ENCODE data around the gene CLIC5.

CLIC5 gene

DNA sequence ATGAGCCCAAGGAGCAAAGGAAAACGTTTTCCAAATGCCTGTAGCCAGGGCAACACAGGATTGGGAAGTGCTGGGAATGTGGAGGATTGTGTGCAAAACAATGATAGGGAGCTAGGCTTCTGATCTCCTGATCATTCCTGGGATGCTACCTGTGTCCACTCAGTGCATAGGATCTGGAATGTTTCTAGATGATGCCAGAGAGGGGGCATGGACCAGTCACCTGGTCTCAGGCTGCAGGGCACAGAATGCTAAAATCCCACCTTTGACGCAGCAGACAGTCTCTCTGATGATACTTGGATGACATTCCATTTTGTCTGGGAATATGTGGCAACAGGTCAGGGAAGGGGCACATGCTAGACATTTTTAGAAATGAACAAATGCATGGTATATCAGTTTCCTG is 128.9 kb downstream of the CLIC5 start:
- Histone ChIP-seq H3K23ac (ENCODE audit: low read length) (no peak overlapping the region), H3K14ac (ENCODE audit: low read length) (no peak overlapping the region), H3K36me3 (ENCODE audit: control insufficient read depth in 1 of 2, insufficient read depth in 2 of 2, low read length in 2 of 2) (no peaks in the 10 kb centered on the region), H3K4me3 (ENCODE audit: low read depth, low read length) (no peak overlapping the region), H3K27me3 (ENCODE audit: insufficient read depth, low read length) (no peaks in the 10 kb centered on the region), H2BK12ac (ENCODE audit: low read length) (no peak overlapping the region), H3K9me3 (ENCODE audit: insufficient read depth, low read depth, low read length) (no peaks in the 10 kb centered on the region), H4K8ac (ENCODE audit: low read depth, low read length) (no peak overlapping the region), H3K4me1 (ENCODE audit: control insufficient read depth in 1 of 2, insufficient read depth in 2 of 2, low read length in 2 of 2) (peaks cover 3 to 4% of the 10 kb centered on the region in 2 experiments), H3K18ac (ENCODE audit: low read length) (no peak overlapping the region), H2AK5ac (ENCODE audit: low read length) (no peak overlapping the region), H3K9ac (ENCODE audit: low read length) (no peak overlapping the region), H4K12ac (ENCODE audit: low read depth, low read length) (no peak overlapping the region), H2AFZ (ENCODE audit: insufficient read depth, low read length, poor library complexity) (no peak overlapping the region), H2BK5ac (ENCODE audit: low read depth, low read length, poor library complexity) (no peak overlapping the region), H3K4ac (ENCODE audit: low read depth, low read length) (no peak overlapping the region), H3K4me2 (ENCODE audit: low read length) (peak overlapping the region; percentile 22), H4K91ac (ENCODE audit: low read depth, low read length) (no peak overlapping the region), H2BK120ac (ENCODE audit: insufficient read depth, low read length, poor library complexity) (no peak overlapping the region), H3K27ac (ENCODE audit: low read depth, low read length) (no peak overlapping the region), H3K79me2 (ENCODE audit: control insufficient read depth, insufficient read depth, low read length, poor library complexity) (no peaks in the 10 kb centered on the region), H3K79me1 (ENCODE audit: low read length) (no peaks in the 10 kb centered on the region)
- peak; percentile 87 to 94 for DNase-seq
- no CpG with 5 or more reads among the region's 2 CpGs for WGBS (ENCODE audit: extremely low coverage, insufficient coverage, insufficient read length)

DNA sequence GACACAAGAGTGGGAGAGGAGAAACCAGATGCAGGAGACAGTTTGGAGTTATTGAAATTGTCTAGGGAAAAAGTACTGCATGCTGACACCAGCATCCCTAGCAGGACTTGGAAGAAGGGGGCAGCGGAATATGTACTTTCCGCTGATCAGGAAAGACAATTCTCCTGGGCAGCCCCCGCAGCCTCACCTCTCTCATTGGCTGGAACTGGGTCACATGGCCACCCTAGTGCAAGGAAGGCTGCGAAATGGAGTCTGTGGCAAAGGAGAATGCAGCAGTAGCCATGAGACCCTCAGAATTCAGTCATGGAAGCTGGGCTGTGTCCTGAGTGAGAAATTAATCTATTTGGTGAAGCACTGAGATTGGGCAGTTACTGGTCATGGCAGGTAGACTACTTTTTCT is 131.3 kb downstream of the CLIC5 start:
- Histone ChIP-seq H3K79me2 (ENCODE audit: control insufficient read depth, insufficient read depth, low read length, poor library complexity) (no peaks in the 10 kb centered on the region), H4K8ac (ENCODE audit: low read depth, low read length) (no peak overlapping the region), H3K9ac (ENCODE audit: low read length) (no peak overlapping the region), H2AFZ (ENCODE audit: insufficient read depth, low read length, poor library complexity) (no peak overlapping the region), H3K27me3 (ENCODE audit: insufficient read depth, low read length) (no peaks in the 10 kb centered on the region), H2BK5ac (ENCODE audit: low read depth, low read length, poor library complexity) (no peak overlapping the region), H3K36me3 (ENCODE audit: control insufficient read depth in 1 of 2, insufficient read depth in 2 of 2, low read length in 2 of 2) (no peaks in the 10 kb centered on the region), H3K18ac (ENCODE audit: low read length) (no peak overlapping the region), H3K27ac (ENCODE audit: low read depth, low read length) (no peak overlapping the region), H3K4me1 (ENCODE audit: control insufficient read depth in 1 of 2, insufficient read depth in 2 of 2, low read length in 2 of 2) (peaks cover 8 to 15% of the 10 kb centered on the region in 2 experiments), H2BK12ac (ENCODE audit: low read length) (no peak overlapping the region), H3K23ac (ENCODE audit: low read length) (no peak overlapping the region), H4K12ac (ENCODE audit: low read depth, low read length) (no peak overlapping the region), H3K4me2 (ENCODE audit: low read length) (no peak overlapping the region), H3K4me3 (ENCODE audit: low read depth, low read length) (no peak overlapping the region), H2AK5ac (ENCODE audit: low read length) (no peak overlapping the region), H3K4ac (ENCODE audit: low read depth, low read length) (no peak overlapping the region), H3K79me1 (ENCODE audit: low read length) (no peaks in the 10 kb centered on the region), H3K14ac (ENCODE audit: low read length) (no peak overlapping the region), H2BK120ac (ENCODE audit: insufficient read depth, low read length, poor library complexity) (no peak overlapping the region), H3K9me3 (ENCODE audit: insufficient read depth, low read depth, low read length) (no peaks in the 10 kb centered on the region), H4K91ac (ENCODE audit: low read depth, low read length) (no peak overlapping the region)
- DNase-seq: no peak
- WGBS (ENCODE audit: extremely low coverage, insufficient coverage, insufficient read length): no CpG with 5 or more reads among the region's 4 CpGs

DNA sequence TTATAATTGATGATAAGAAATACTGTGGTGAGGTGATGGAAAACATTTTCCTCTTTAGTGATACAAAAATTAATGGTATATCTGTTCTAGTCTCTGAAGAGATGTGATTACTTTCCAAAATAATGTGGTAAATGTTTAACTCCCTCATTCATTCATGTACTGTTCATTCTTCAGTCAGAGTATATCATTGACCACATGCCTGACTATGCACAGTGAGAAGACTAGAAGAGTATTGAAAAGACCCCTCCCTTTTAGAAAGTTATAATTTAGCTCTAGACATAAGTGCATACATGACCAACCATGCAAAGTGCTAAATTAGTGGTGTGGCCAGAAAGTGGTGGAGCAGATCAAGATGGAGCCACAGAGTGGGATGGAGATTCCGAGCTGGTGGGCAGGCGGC is 133.0 kb downstream of the CLIC5 start:
- Histone ChIP-seq H3K9ac (ENCODE audit: low read length) (no peak overlapping the region), H3K4me1 (ENCODE audit: control insufficient read depth in 1 of 2, insufficient read depth in 2 of 2, low read length in 2 of 2) (peaks cover 8 to 16% of the 10 kb centered on the region in 2 experiments), H4K8ac (ENCODE audit: low read depth, low read length) (no peak overlapping the region), H2BK5ac (ENCODE audit: low read depth, low read length, poor library complexity) (no peak overlapping the region), H4K91ac (ENCODE audit: low read depth, low read length) (no peak overlapping the region), H3K14ac (ENCODE audit: low read length) (no peak overlapping the region), H3K79me2 (ENCODE audit: control insufficient read depth, insufficient read depth, low read length, poor library complexity) (no peaks in the 10 kb centered on the region), H3K27ac (ENCODE audit: low read depth, low read length) (no peak overlapping the region), H3K36me3 (ENCODE audit: control insufficient read depth in 1 of 2, insufficient read depth in 2 of 2, low read length in 2 of 2) (no peaks in the 10 kb centered on the region), H2AK5ac (ENCODE audit: low read length) (no peak overlapping the region), H2AFZ (ENCODE audit: insufficient read depth, low read length, poor library complexity) (no peak overlapping the region), H3K4ac (ENCODE audit: low read depth, low read length) (no peak overlapping the region), H2BK12ac (ENCODE audit: low read length) (no peak overlapping the region), H4K12ac (ENCODE audit: low read depth, low read length) (no peak overlapping the region), H3K18ac (ENCODE audit: low read length) (no peak overlapping the region), H2BK120ac (ENCODE audit: insufficient read depth, low read length, poor library complexity) (no peak overlapping the region), H3K4me2 (ENCODE audit: low read length) (no peak overlapping the region), H3K23ac (ENCODE audit: low read length) (no peak overlapping the region), H3K9me3 (ENCODE audit: insufficient read depth, low read depth, low read length) (no peaks in the 10 kb centered on the region), H3K79me1 (ENCODE audit: low read length) (no peaks in the 10 kb centered on the region), H3K4me3 (ENCODE audit: low read depth, low read length) (no peak overlapping the region), H3K27me3 (ENCODE audit: insufficient read depth, low read length) (no peaks in the 10 kb centered on the region)
- whole genome bisulfite sequencing (ENCODE audit: extremely low coverage, insufficient coverage, insufficient read length): no CpG with 5 or more reads among the region's 2 CpGs
- no peak for DNase-seq

DNA sequence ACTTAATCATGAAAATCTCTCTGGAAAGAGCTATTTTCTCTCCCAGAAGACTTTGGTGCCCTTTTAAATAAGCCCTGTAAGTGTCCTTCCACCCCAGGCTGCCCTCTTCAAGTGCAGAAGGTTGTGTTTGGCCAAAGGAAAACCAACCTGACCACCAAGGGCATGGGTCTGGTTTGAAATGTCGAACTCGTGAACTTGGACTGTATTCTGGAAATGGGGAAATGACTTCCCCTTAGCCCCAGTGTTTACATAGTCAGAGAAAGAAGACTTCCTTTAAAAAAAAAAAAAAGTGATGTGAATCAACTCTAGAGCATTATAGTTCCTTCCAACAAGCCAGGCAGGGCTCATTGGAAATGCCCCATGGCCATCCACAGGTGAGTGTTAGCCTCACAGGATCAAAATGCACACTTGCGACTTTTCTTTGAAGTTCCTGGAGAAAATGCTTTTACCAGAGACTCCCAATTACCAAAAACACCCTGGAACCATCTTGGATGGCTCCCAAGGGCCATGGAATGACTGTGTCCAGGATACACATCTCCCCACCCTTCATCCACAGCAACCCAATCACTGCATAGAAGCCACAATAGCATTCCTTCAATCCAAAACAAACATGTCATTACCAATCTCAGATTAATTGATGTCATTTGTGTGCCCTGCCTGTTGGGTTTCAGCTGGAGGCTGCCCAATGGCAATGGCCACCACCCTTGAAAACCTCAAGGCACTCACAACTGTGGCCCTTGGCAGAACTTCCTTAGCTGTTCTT is 133.8 kb downstream of the CLIC5 start:
- Histone ChIP-seq H3K18ac (ENCODE audit: low read length) (no peak overlapping the region), H3K4ac (ENCODE audit: low read depth, low read length) (no peak overlapping the region), H4K91ac (ENCODE audit: low read depth, low read length) (no peak overlapping the region), H3K4me1 (ENCODE audit: control insufficient read depth in 1 of 2, insufficient read depth in 2 of 2, low read length in 2 of 2) (peaks cover 8 to 15% of the 10 kb centered on the region in 2 experiments), H4K8ac (ENCODE audit: low read depth, low read length) (no peak overlapping the region), H3K4me2 (ENCODE audit: low read length) (no peak overlapping the region), H2BK12ac (ENCODE audit: low read length) (no peak overlapping the region), H3K79me1 (ENCODE audit: low read length) (no peaks in the 10 kb centered on the region), H3K14ac (ENCODE audit: low read length) (no peak overlapping the region), H2AK5ac (ENCODE audit: low read length) (no peak overlapping the region), H3K9me3 (ENCODE audit: insufficient read depth, low read depth, low read length) (no peaks in the 10 kb centered on the region), H2BK5ac (ENCODE audit: low read depth, low read length, poor library complexity) (no peak overlapping the region), H3K27me3 (ENCODE audit: insufficient read depth, low read length) (no peaks in the 10 kb centered on the region), H3K79me2 (ENCODE audit: control insufficient read depth, insufficient read depth, low read length, poor library complexity) (no peaks in the 10 kb centered on the region), H3K9ac (ENCODE audit: low read length) (no peak overlapping the region), H3K23ac (ENCODE audit: low read length) (no peak overlapping the region), H2AFZ (ENCODE audit: insufficient read depth, low read length, poor library complexity) (no peak overlapping the region), H3K4me3 (ENCODE audit: low read depth, low read length) (no peak overlapping the region), H3K36me3 (ENCODE audit: control insufficient read depth in 1 of 2, insufficient read depth in 2 of 2, low read length in 2 of 2) (no peaks in the 10 kb centered on the region), H4K12ac (ENCODE audit: low read depth, low read length) (no peak overlapping the region), H2BK120ac (ENCODE audit: insufficient read depth, low read length, poor library complexity) (no peak overlapping the region), H3K27ac (ENCODE audit: low read depth, low read length) (no peak overlapping the region)
- WGBS (ENCODE audit: extremely low coverage, insufficient coverage, insufficient read length): no CpG with 5 or more reads among the region's 3 CpGs
- no peak for DNase-seq
